C4-2B (cell line): ENCODE results near the gene KLK1.

Source experiments
- CTCF ChIP-seq: fragments of 450-650 bp; conservative IDR thresholded peaks from 2 replicates; pipeline ENCODE4 v1.5.1; 2017; ENCODE audit warnings: mild to moderate bottlenecking
- ZFX ChIP-seq: fragments of 450-650 bp; IDR thresholded peaks from 2 replicates; pipeline ENCODE4 v1.6.1; 2017

DNA sequence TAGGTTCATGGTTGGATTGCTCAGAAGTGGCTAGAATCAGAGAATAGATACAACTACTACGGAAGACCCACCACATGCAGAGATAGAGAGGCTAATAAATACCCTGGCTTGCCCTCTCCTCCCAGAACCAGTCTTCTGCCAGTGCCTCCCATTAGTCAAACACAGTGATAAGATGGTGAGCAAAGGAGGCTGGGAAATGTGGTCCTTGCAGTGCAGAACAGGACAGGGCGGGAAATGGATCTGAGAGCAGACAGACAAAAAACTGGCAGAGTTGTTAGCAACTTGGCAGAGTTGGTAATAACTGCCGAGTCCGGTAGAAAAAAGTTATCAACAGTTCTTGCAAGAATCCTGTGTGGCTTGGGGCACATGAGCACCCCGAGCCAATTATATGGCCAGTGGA is 8.7 kb downstream of the KLK1 start:
- TF ChIP-seq ZFX (no peak), CTCF (no peak)
